ENCODE data around the gene KIF7.

GRCh38 chr15:89681146-89681545 lies 25.9 kb upstream of the KIF7 start:
- TF ChIP-seq, protein P1, sequence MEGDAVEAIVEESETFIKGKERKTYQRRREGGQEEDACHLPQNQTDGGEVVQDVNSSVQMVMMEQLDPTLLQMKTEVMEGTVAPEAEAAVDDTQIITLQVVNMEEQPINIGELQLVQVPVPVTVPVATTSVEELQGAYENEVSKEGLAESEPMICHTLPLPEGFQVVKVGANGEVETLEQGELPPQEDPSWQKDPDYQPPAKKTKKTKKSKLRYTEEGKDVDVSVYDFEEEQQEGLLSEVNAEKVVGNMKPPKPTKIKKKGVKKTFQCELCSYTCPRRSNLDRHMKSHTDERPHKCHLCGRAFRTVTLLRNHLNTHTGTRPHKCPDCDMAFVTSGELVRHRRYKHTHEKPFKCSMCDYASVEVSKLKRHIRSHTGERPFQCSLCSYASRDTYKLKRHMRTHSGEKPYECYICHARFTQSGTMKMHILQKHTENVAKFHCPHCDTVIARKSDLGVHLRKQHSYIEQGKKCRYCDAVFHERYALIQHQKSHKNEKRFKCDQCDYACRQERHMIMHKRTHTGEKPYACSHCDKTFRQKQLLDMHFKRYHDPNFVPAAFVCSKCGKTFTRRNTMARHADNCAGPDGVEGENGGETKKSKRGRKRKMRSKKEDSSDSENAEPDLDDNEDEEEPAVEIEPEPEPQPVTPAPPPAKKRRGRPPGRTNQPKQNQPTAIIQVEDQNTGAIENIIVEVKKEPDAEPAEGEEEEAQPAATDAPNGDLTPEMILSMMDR (IDR thresholded peaks at IDR 0.05): no peak
- TF ChIP-seq POLR2A (IDR thresholded peaks at IDR 0.05): no peak

All from adrenal gland (tissue), 5 donors.